Activated CD4-positive, alpha-beta T cell treated with anti-CD3 and anti-CD28 coated beads, Interleukin-2, amount 10 ng/mL, durations not matched to agents 7 days and 5 days (primary cell): ENCODE data around the gene MLYCD. TPM values are rescaled to one million over a fixed set of nuclear protein-coding genes. Genes with fewer than 3 reads are reported as not detected.

Source experiments
- CTCF ChIA-PET: fragments of 350-600 bp; sonication (Branson Sonifier 250); formaldehyde crosslinking; loops from one replicate; lab custom pipeline; 2021; ENCODE audit warnings: antibody characterized with exemption; lab: Charles Lee
- POLR2A ChIA-PET: fragments of 350-600 bp; sonication (Branson Sonifier 250); formaldehyde crosslinking; loops from one replicate; lab custom pipeline; 2021; ENCODE audit warnings: antibody characterized with exemption; lab: Charles Lee
- DNase-seq: peaks from one replicate; pipeline ENCODE4 v3.0.0-alpha.2; 2020
- H3K27ac Mint-ChIP-seq: one replicate; pipeline ENCODE4 v1.8.0; 2021; ENCODE audit warnings: mild to moderate bottlenecking, moderate library complexity, mixed read lengths
- H3K27me3 Mint-ChIP-seq: one replicate; pipeline ENCODE4 v1.8.0; 2021; ENCODE audit warnings: mixed read lengths
- H3K36me3 Mint-ChIP-seq: one replicate; pipeline ENCODE4 v1.8.0; 2021; ENCODE audit warnings: low read depth, mixed read lengths
- H3K4me1 Mint-ChIP-seq: one replicate; pipeline ENCODE4 v1.8.0; 2021; ENCODE audit warnings: mixed read lengths
- H3K4me3 Mint-ChIP-seq: one replicate; pipeline ENCODE4 v1.8.0; 2021; ENCODE audit warnings: mild to moderate bottlenecking, moderate library complexity, mixed read lengths
- H3K9me3 Mint-ChIP-seq: one replicate; pipeline ENCODE4 v1.8.0; 2021; ENCODE audit warnings: mixed read lengths
- total RNA-seq, 2 experiments: library from RNA; stranded (reverse); gene quantifications; one replicate each; pipeline ENCODE4 v1.2.3, GENCODE V29; 2021

The MLYCD gene
- total RNA-seq, 2 experiments from 2014 or later, result 5.3 TPM

DNA sequence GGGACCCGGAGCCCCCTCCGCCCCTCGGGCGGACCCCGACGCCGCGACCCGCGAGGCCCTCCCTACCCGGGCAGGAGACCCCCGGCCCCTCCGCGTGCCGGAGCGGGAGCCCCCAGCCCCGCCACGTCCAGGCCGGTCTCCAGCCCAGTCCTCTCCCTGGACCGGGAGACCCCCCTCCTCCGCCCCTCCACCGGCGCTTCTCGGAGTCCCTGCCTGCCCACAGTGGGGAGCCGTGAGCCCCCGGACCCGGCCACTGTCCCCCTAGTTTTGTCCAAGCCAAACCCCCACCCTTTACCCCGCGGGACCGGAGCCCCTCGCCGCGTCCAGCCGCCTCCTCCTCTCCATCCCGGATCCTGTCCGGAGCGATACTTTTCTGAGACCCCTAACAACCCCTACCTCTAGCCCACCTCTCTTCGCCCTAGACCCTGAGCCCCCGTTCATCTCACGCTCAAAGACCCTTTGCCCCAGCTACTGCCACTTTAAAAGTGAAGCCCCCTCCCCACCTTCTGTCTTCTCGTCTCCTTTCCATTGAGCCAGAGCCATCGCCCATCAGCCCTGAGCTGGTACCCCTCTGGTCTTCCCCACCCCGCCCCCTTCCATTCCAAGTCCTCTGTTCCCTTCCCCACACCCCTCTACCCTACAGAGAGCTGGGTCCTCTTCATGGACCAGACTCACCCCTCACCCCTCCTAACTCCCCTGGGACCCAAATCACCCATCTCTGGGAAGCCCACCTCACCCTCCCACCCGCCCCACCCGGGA lies 70.2 kb downstream of the MLYCD start:
- POLR2A ChIA-PET, result no interaction called here
- no peaks in the 10 kb centered on the region for H3K9me3 Mint-ChIP-seq
- CTCF ChIA-PET, result no interaction called here
- H3K4me1 Mint-ChIP-seq, result peaks cover 2% of the 10 kb centered on the region
- no peak overlapping the region for H3K4me3 Mint-ChIP-seq
- peaks cover 19% of the 10 kb centered on the region for H3K27me3 Mint-ChIP-seq
- no peak for DNase-seq
- H3K36me3 Mint-ChIP-seq, result no peaks in the 10 kb centered on the region
- no peak overlapping the region for H3K27ac Mint-ChIP-seq

DNA sequence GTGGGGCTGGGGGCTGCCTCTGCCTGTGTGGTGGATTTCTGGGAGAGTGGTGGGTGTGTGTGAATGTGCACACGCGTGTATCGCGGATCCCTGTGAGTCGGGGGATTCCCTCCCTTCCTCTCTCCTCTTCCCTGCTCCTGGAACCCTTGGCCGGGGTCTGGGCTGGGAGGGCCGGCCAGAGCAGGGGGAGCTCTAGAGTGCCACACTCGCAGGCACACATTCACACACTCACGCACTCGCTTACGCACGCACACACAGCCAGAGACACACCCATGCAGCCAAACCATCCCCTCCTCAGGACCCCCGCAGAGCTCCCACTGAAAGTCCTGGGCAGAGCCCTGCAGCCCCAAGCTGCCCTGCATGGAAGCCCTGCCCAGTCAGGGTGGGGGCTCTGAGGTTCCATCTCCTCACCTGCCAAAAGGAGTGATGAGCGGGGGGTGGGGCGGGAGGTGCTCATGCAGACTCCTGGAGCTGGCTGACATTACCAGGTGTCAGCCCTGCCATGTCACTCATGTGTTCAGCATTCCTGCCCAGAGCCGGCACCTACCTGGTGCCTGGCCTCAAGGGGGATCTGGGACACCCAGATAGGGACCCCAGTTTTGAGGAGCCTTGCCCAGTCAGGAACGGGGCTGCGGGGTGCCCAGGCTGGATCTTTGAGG lies 71.0 kb downstream of the MLYCD start:
- ChIA-PET CTCF (interaction anchor here (1.7 to 2.1 kb wide), 2 partner anchors 12 to 217 kb away, joined by 4 to 5 read pairs; partner anchors contain the start of gene TAF1C), POLR2A (no interaction called here)
- peaks cover 2% of the 10 kb centered on the region for H3K4me1 Mint-ChIP-seq
- no peak for DNase-seq
- no peak overlapping the region for H3K4me3 Mint-ChIP-seq
- peaks cover 19% of the 10 kb centered on the region for H3K27me3 Mint-ChIP-seq
- H3K27ac Mint-ChIP-seq, result no peak overlapping the region
- no peaks in the 10 kb centered on the region for H3K36me3 Mint-ChIP-seq
- H3K9me3 Mint-ChIP-seq, result no peaks in the 10 kb centered on the region

DNA sequence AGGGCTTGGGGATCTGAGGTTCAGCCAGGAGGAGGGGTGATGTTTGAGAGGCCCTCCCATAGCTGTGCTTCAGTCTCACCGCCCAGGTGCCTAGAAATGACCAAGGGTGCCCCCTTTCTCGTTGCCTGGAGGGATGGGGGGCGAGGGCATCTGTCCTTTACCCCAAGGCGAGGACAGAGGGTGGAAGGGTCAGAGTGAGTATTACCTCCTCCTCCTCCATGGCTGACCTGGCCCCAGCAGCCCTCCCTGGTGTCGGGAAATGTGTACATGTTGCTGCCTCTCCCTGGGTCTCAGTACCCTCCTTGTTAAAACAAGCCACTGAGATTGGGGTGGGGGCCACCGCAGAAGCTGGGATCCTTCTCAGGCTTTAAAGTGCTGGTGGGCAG lies 71.5 kb downstream of the MLYCD start:
- ChIA-PET POLR2A (no interaction called here), CTCF (interaction anchor here (1.0 to 2.1 kb wide), 4 partner anchors 13 to 217 kb away, joined by 3 to 5 read pairs (median 4); partner anchors contain the start of gene TAF1C)
- Mint-ChIP-seq H3K9me3 (no peaks in the 10 kb centered on the region), H3K4me3 (no peak overlapping the region), H3K36me3 (no peaks in the 10 kb centered on the region), H3K27me3 (peaks cover 19% of the 10 kb centered on the region), H3K27ac (no peak overlapping the region), H3K4me1 (peaks cover 2% of the 10 kb centered on the region)
- no peak for DNase-seq

DNA sequence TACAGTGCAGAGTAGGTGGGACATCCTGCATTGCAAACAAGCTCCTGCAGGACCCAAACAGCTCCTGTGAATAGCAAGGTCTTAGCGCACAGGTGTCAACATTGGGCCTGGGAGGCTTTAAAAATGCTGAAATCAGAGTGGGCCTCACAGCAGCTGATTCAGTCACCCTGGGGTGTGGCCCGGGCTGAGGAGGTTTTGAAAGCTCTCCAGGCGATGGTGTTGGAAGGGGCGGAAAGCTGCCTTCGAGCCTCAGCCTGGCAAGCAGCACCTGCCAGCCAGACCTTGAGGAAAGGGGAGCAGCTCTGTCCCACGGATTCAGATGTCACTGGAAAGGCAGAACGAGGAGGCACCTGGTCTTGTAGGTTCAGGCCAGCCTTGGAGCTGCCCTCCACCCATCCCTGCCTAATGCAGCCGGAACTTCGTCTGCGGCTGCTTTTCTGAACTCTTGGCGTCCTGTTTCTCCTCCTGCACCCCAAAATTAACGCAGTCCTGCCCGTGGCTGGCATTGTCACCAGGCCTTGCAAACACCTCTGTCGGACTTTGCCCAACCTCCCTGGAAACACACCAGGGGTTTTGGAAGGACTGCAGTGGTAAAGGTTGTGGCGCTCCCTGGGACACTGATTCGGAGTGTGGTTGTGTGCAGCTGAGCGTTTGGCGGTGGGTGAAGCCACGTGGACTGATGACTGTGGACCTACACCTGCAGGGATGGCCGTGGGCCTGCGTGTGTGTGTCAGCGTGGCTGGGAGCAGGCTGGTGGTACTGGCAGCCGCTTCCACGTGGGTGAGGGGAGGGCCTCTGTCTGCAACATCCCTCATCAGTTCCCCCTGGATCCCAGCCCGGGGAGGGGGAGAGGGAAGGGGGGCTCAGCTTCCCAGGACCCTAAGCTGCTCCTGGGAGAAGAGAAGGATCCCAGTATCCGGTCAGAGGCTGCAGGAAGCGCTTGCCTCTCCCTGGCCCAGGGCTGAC lies 72.5 kb downstream of the MLYCD start:
- H3K9me3 Mint-ChIP-seq, result no peaks in the 10 kb centered on the region
- H3K27me3 Mint-ChIP-seq, result peaks cover 19% of the 10 kb centered on the region
- no peak for DNase-seq
- H3K4me1 Mint-ChIP-seq, result peaks cover 2% of the 10 kb centered on the region
- no peak overlapping the region for H3K27ac Mint-ChIP-seq
- no peaks in the 10 kb centered on the region for H3K36me3 Mint-ChIP-seq
- no peak overlapping the region for H3K4me3 Mint-ChIP-seq
- POLR2A ChIA-PET, result no interaction called here
- CTCF ChIA-PET, result interaction anchor here (1.0 to 2.1 kb wide), 5 partner anchors 14 to 216 kb away, joined by 3 to 5 read pairs (median 3); partner anchors contain the start of gene TAF1C

DNA sequence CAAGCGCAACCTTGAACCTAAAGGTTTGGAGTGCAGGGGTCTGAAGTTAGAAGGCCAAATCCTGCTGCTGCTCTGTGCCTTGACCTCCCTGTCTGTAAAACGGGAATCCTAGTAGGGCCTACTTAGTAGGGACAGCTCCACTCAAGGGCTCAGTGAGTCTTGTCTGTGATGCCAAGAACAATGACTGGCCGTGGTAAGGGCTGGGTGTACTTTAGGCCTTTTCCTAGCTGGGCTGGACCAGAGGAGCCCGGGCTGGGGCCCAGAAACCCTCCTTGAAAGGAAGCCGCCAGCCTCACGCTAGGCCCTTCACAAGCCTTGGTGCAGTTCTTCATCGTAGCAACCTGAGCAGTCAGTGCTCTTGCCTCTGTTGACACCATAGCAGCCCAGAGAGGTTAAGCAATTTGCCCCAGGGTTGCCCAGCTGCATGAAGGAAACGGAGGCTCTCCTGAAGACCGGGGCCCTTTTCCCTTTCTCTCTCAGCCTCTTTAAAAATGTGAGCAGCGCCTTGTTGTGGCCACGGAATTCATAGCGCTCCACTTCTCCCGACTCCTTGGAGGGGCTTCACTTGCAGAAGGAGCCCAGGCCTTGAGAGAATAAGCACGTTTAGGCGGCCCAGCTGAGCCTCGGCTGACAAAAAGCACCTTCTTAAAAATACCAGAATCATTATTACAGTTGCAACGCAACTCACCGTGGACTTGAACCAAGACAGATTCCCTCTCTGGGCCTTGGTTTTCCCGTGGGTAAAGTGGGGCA lies 73.5 kb downstream of the MLYCD start:
- no peak for DNase-seq
- Mint-ChIP-seq H3K36me3 (no peaks in the 10 kb centered on the region), H3K9me3 (no peaks in the 10 kb centered on the region), H3K4me3 (no peak overlapping the region), H3K4me1 (peaks cover 2% of the 10 kb centered on the region), H3K27me3 (peaks cover 19% of the 10 kb centered on the region), H3K27ac (no peak overlapping the region)
- CTCF ChIA-PET, result interaction anchor here (1.2 to 2.1 kb wide), 3 partner anchors 16 to 215 kb away, joined by 3 to 5 read pairs (median 4); partner anchors contain the start of gene TAF1C
- POLR2A ChIA-PET, result no interaction called here

DNA sequence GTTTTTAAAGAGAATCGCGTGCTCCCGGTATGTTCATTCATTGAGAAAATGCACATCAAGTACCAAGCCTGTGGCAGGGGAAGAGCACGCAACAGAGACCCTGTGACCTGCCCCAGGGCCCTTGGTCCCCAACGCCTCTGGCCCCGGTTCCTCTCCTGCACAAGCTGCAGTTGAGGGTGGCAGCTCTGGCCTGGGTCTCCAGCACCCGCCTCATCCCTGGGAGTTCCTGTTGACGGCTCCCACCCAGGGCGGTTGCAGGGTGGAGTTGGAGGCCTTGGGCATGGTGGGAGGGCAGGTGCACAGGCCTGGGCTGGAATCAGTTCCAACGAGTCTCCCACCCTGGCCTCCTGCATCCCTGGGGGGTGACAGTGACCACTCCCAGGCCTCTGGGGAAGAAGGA lies 74.2 kb downstream of the MLYCD start:
- POLR2A ChIA-PET, result no interaction called here
- H3K27me3 Mint-ChIP-seq, result peaks cover 16% of the 10 kb centered on the region
- no peak overlapping the region for H3K4me3 Mint-ChIP-seq
- no peaks in the 10 kb centered on the region for H3K4me1 Mint-ChIP-seq
- no peak overlapping the region for H3K27ac Mint-ChIP-seq
- DNase-seq, result no peak
- CTCF ChIA-PET, result interaction anchor here (1.2 kb wide), 1 partner anchor 16 kb away, joined by 4 read pairs; no protein-coding TSS in a partner anchor
- peaks cover 3% of the 10 kb centered on the region for H3K9me3 Mint-ChIP-seq
- no peaks in the 10 kb centered on the region for H3K36me3 Mint-ChIP-seq

DNA sequence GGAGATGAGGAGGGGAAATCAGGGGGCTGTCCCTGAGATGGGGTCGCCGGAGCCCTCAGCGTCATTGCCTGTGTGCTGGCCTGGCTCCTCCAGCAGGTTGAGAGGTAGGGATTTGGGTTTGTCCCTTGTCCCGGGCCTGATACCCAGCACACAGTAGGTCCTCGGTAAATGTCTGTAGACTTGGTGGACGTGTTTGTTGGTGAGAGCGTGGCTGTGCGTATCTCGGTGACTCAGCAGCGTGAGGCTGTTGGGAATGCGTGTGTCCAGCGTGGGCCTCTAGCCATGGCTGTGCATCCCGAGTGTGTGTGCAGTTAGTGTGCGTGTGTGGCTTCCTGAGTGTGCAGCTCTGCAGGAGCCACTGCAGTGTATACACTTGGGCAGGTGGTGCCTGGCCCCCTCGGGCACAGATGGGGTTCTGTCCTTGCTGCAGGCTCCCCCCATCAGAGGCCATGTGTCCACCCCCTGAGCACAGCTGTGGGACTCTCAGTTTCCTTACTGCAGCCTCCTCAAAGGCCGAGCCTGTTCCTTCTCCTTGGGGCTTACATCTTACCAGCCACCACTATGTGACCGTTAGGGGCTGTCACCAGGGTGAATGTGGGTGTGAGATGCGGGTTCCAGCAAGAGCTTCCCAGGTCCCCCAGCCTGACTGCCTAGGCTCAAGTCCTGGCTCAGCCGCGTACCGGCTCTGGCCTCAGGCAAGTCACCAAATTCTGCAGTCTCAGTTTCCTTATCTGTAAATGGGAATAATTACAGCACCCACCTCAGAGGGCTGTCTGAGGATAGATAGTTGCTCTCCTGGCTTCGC lies 74.9 kb downstream of the MLYCD start:
- CTCF ChIA-PET, result no interaction called here
- Mint-ChIP-seq H3K9me3 (peaks cover 9% of the 10 kb centered on the region), H3K36me3 (no peaks in the 10 kb centered on the region)

DNA sequence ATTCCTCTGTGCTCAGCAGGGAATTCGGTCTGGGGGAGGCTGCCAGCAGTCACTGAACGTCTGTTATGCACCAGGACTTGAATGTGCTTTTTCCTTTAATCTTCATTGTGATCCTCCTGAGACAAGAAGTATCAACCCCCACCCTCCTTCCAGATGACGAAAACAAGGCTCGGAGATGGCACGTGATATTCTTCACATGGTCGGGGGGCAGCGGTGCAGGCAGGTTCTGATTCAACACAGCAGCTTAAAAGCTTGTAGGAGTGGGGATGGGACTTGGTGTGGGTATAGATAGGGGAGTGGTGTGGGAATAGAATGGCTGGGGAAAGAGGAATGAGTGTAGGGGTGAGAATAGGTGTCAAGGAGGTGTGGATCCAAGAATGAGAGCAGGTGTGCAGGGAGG lies 75.6 kb downstream of the MLYCD start:
- POLR2A ChIA-PET, result no interaction called here
- no peak overlapping the region for H3K27ac Mint-ChIP-seq
- H3K4me3 Mint-ChIP-seq, result no peak overlapping the region
- peaks cover 13% of the 10 kb centered on the region for H3K9me3 Mint-ChIP-seq
- CTCF ChIA-PET, result no interaction called here
- no peaks in the 10 kb centered on the region for H3K4me1 Mint-ChIP-seq
- H3K27me3 Mint-ChIP-seq, result peaks cover 11% of the 10 kb centered on the region
- no peaks in the 10 kb centered on the region for H3K36me3 Mint-ChIP-seq
- no peak for DNase-seq

More for the DNA sequence above, 74.9 kb downstream of the MLYCD start:
- H3K4me1 Mint-ChIP-seq, result no peaks in the 10 kb centered on the region
- DNase-seq, result no peak
- POLR2A ChIA-PET, result no interaction called here
- H3K27ac Mint-ChIP-seq, result no peak overlapping the region
- H3K4me3 Mint-ChIP-seq, result no peak overlapping the region
- peaks cover 16% of the 10 kb centered on the region for H3K27me3 Mint-ChIP-seq

DNA sequence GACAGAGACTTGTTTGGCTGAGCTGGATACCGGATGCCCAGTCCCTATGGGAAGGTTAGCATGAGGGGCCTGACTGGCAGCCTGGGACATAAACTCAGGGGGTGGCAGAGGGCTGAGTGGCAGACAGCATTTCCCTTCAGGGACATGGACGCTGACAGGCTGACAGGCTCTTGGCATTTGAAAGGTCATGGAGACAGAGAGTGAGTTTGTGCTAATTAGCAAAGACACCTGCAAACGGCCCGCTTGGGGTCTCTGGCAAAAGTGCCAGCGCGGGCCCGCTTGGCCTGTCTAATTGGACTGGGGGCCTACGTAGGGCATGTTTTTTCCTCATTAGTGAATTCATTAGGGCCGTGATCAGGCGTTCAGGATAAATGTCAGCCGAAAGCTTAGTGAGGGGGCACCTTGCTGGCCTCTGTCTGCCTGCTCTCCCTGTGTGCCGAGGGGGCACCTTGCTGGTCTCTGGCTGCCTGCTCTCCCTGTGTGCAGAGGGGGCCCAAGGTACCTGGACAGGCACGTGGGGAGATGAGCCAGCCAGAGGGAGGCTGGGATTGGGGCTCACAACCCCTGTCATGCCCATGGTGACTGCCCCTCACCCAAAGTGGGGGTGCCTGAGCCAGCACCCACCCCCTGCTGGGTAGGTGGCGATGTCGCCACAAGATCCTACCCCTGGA lies 76.8 kb downstream of the MLYCD start:
- DNase-seq, result no peak
- no peaks in the 10 kb centered on the region for H3K4me1 Mint-ChIP-seq
- H3K27me3 Mint-ChIP-seq, result peaks cover 3% of the 10 kb centered on the region
- POLR2A ChIA-PET, result no interaction called here
- H3K4me3 Mint-ChIP-seq, result no peak overlapping the region
- H3K27ac Mint-ChIP-seq, result no peak overlapping the region
- H3K9me3 Mint-ChIP-seq, result peaks cover 13% of the 10 kb centered on the region
- CTCF ChIA-PET, result no interaction called here
- no peaks in the 10 kb centered on the region for H3K36me3 Mint-ChIP-seq
